Nephron (organoid): ENCODE data around the gene CTCFL.

Source experiments
- H3K27ac Mint-ChIP-seq, 3 experiments: 2 replicates each; pipeline ENCODE4 v1.8.0; 2020; ENCODE audit warnings: mixed read lengths in 3 of 3, mild to moderate bottlenecking in 2 of 3, moderate library complexity in 1 of 3
- H3K27me3 Mint-ChIP-seq: 2 replicates; pipeline ENCODE4 v1.8.0; 2021; ENCODE audit warnings: low read depth, mild to moderate bottlenecking, moderate library complexity, mixed read lengths
- H3K36me3 Mint-ChIP-seq: 2 replicates; pipeline ENCODE4 v1.8.0; 2020; ENCODE audit warnings: low read depth, mixed read lengths
- H3K4me1 Mint-ChIP-seq: 2 replicates; pipeline ENCODE4 v1.8.0; 2020; ENCODE audit warnings: mixed read lengths
- H3K4me3 Mint-ChIP-seq, 3 experiments: 2 replicates each; pipeline ENCODE4 v1.8.0; 2020; ENCODE audit warnings: mild to moderate bottlenecking in 3 of 3, mixed read lengths in 3 of 3, moderate library complexity in 2 of 3
- H3K9me3 Mint-ChIP-seq: 2 replicates; pipeline ENCODE4 v1.8.0; 2020; ENCODE audit warnings: mixed read lengths
- CTCF ChIP-seq, 3 experiments: fragments of 200-600 bp; sonication (generic); IDR thresholded peaks; one replicate each; pipeline ENCODE4 v1.5.0; 2021; ENCODE audit warnings: antibody characterized with exemption in 3 of 3; ENCODE audit not compliant: unreplicated experiment in 3 of 3

The CTCFL gene

GRCh38 chr20:57527728-57528127, 2.8 kb upstream of the CTCFL start:
- H3K27me3 Mint-ChIP-seq: peaks cover 18% of the 10 kb centered on the region
- H3K27ac Mint-ChIP-seq: peak overlapping the region in 1 of 3 experiments; percentile 93
- no peaks in the 10 kb centered on the region for H3K36me3 Mint-ChIP-seq
- H3K4me3 Mint-ChIP-seq: no peak overlapping the region
- TF ChIP-seq CTCF (IDR thresholded peaks at IDR 0.05; ENCODE audit: unreplicated experiment in 3 of 3): no peak
- peaks cover under 1% of the 10 kb centered on the region for H3K9me3 Mint-ChIP-seq
- H3K4me1 Mint-ChIP-seq: peaks cover 18% of the 10 kb centered on the region

- H3K4me1 Mint-ChIP-seq: peaks cover 18% of the 10 kb centered on the region
- H3K27ac Mint-ChIP-seq: peak overlapping the region in 2 of 3 experiments; percentile 53 to 92
- no peaks in the 10 kb centered on the region for H3K36me3 Mint-ChIP-seq
- no peaks in the 10 kb centered on the region for H3K9me3 Mint-ChIP-seq
- peaks cover 24% of the 10 kb centered on the region for H3K27me3 Mint-ChIP-seq
- no peak for TF ChIP-seq CTCF (IDR thresholded peaks at IDR 0.05; ENCODE audit: unreplicated experiment in 3 of 3)
- peak overlapping the region in 2 of 3 experiments; percentile 19 to 61 for H3K4me3 Mint-ChIP-seq
These were observed 2.0 kb upstream of the CTCFL start for GRCh38 chr20:57526885-57527460.

GRCh38 chr20:57526087-57526884, 1.3 kb upstream of the CTCFL start:
- no peak for TF ChIP-seq CTCF (IDR thresholded peaks at IDR 0.05; ENCODE audit: unreplicated experiment in 3 of 3)
- no peaks in the 10 kb centered on the region for H3K36me3 Mint-ChIP-seq
- no peaks in the 10 kb centered on the region for H3K9me3 Mint-ChIP-seq
- H3K27ac Mint-ChIP-seq: peak overlapping the region in 1 of 3 experiments; percentile 92
- peaks cover 18% of the 10 kb centered on the region for H3K4me1 Mint-ChIP-seq
- H3K4me3 Mint-ChIP-seq: no peak overlapping the region
- peaks cover 29% of the 10 kb centered on the region for H3K27me3 Mint-ChIP-seq

GRCh38 chr20:57525328-57526086, 567 bp upstream of the CTCFL start:
- H3K36me3 Mint-ChIP-seq: no peaks in the 10 kb centered on the region
- peak overlapping the region in 1 of 3 experiments; percentile 22 for H3K27ac Mint-ChIP-seq
- H3K27me3 Mint-ChIP-seq: peaks cover 29% of the 10 kb centered on the region
- H3K4me3 Mint-ChIP-seq: no peak overlapping the region
- H3K9me3 Mint-ChIP-seq: no peaks in the 10 kb centered on the region
- H3K4me1 Mint-ChIP-seq: peaks cover 18% of the 10 kb centered on the region
- no peak for TF ChIP-seq CTCF (IDR thresholded peaks at IDR 0.05; ENCODE audit: unreplicated experiment in 3 of 3)

GRCh38 chr20:57523782-57524181, 1.2 kb downstream of the CTCFL start:
- no peak for TF ChIP-seq CTCF (IDR thresholded peaks at IDR 0.05; ENCODE audit: unreplicated experiment in 3 of 3)
- H3K27me3 Mint-ChIP-seq: peaks cover 33% of the 10 kb centered on the region
- H3K27ac Mint-ChIP-seq: peak overlapping the region; percentile 2 to 69 (median 11)
- H3K4me1 Mint-ChIP-seq: peaks cover 18% of the 10 kb centered on the region
- H3K36me3 Mint-ChIP-seq: no peaks in the 10 kb centered on the region
- H3K4me3 Mint-ChIP-seq: no peak overlapping the region
- H3K9me3 Mint-ChIP-seq: no peaks in the 10 kb centered on the region
